Measurements from ENCODE around the gene STKLD1. TPM values are rescaled to one million over a fixed set of nuclear protein-coding genes. Genes with fewer than 3 reads are reported as not detected.

Gene STKLD1
- polyA plus RNA-seq, 2 of the 4 experiments (the other 2 are of a cell fraction), result 1.1 to 1.2 TPM

DNA sequence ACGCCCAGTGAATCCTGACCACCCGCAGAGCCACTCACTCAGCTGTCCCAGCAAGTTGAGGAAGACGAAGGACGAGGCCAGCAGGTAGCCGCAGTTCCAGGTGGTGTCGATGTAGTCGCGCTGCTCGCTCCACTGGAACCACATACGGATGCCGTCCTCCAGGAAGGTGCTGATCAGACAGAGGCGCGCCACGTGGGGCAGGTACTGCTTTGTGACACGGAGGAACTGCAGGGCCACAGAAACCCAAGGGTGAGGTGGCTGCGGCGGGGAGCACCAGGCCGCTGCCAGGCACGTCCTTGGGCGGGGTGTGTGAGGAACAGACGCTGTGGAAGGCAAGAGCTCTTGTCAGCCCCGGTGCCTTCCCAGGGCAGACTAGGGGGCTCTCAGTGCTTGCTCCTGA lies 8.9 kb upstream of the STKLD1 start:
- no peak for TF ChIP-seq HMGXB4 (CRISPR knock-in tag; IDR thresholded peaks at IDR 0.05; ENCODE audit: borderline replicate concordance)
- TF ChIP-seq, protein P1, sequence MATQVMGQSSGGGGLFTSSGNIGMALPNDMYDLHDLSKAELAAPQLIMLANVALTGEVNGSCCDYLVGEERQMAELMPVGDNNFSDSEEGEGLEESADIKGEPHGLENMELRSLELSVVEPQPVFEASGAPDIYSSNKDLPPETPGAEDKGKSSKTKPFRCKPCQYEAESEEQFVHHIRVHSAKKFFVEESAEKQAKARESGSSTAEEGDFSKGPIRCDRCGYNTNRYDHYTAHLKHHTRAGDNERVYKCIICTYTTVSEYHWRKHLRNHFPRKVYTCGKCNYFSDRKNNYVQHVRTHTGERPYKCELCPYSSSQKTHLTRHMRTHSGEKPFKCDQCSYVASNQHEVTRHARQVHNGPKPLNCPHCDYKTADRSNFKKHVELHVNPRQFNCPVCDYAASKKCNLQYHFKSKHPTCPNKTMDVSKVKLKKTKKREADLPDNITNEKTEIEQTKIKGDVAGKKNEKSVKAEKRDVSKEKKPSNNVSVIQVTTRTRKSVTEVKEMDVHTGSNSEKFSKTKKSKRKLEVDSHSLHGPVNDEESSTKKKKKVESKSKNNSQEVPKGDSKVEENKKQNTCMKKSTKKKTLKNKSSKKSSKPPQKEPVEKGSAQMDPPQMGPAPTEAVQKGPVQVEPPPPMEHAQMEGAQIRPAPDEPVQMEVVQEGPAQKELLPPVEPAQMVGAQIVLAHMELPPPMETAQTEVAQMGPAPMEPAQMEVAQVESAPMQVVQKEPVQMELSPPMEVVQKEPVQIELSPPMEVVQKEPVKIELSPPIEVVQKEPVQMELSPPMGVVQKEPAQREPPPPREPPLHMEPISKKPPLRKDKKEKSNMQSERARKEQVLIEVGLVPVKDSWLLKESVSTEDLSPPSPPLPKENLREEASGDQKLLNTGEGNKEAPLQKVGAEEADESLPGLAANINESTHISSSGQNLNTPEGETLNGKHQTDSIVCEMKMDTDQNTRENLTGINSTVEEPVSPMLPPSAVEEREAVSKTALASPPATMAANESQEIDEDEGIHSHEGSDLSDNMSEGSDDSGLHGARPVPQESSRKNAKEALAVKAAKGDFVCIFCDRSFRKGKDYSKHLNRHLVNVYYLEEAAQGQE (IDR thresholded peaks at IDR 0.05), result no peak
- no peak for TF ChIP-seq RFX5 (IDR thresholded peaks at IDR 0.05)
- TF ChIP-seq ZNF302 (CRISPR knock-in tag; IDR thresholded peaks at IDR 0.05), result no peak
- TF ChIP-seq ZC3H11A (IDR thresholded peaks at IDR 0.05), result no peak
- no peak for TF ChIP-seq HEYL (CRISPR knock-in tag; IDR thresholded peaks at IDR 0.05)
- no peak for TF ChIP-seq JUNB (IDR thresholded peaks at IDR 0.05)
- TF ChIP-seq HES2 (IDR thresholded peaks at IDR 0.05), result no peak
- TF ChIP-seq, protein P2, sequence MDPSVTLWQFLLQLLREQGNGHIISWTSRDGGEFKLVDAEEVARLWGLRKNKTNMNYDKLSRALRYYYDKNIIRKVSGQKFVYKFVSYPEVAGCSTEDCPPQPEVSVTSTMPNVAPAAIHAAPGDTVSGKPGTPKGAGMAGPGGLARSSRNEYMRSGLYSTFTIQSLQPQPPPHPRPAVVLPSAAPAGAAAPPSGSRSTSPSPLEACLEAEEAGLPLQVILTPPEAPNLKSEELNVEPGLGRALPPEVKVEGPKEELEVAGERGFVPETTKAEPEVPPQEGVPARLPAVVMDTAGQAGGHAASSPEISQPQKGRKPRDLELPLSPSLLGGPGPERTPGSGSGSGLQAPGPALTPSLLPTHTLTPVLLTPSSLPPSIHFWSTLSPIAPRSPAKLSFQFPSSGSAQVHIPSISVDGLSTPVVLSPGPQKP (IDR thresholded peaks at IDR 0.05; ENCODE audit: low read depth, low read length), result no peak
- no peak for TF ChIP-seq EHMT2 (IDR thresholded peaks at IDR 0.05; ENCODE audit: low read depth)
- no peak for TF ChIP-seq MYC (IDR thresholded peaks at IDR 0.05; ENCODE audit: borderline replicate concordance, low read length)
- TF ChIP-seq E2F6 (IDR thresholded peaks at IDR 0.05; ENCODE audit: borderline replicate concordance, low read depth), result no peak
- TF ChIP-seq HDAC2 (IDR thresholded peaks at IDR 0.05), result no peak
- TF ChIP-seq ZFP36 (IDR thresholded peaks at IDR 0.05; ENCODE audit: borderline replicate concordance, partially characterized antibody), result no peak
- TF ChIP-seq RARB (CRISPR knock-in tag; IDR thresholded peaks at IDR 0.05), result no peak
- TF ChIP-seq MAZ (IDR thresholded peaks at IDR 0.05; ENCODE audit: borderline replicate concordance, low read depth, low read length), result no peak
- TF ChIP-seq EHF (CRISPR knock-in tag; IDR thresholded peaks at IDR 0.05), result no peak
- POLR2A ChIA-PET, result no interaction called here
- 98% methylated on average over 19 of the region's 22 CpGs for WGBS (ENCODE audit: missing lambda C conversion rate)

DNA sequence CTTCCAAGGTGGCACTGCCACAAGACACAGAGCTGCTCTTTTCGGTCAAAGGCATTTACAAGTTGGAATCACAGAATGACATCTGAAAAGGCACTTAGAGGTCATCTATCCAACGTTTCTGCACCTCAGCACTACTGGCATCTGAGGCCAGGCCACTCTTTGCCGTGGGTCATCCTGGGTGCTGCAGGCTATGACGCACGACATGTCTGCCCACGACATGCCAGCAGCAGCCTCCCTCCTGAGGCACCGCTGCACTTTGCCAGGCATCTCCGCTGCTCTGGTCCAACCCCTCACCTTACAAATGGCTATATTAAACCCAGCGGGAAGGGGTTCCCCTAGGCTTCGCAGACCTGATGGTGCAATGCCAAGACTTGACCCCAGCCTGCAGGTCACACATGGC lies 8.4 kb upstream of the STKLD1 start:
- ATAC-seq (no peak), DNase-seq (ENCODE audit: low read depth in 1 of 2, low spot score in 1 of 2) (no peak), FAIRE-seq (no peak)
- Histone ChIP-seq H3K27ac (no peak overlapping the region), H3K4me3 (no peak overlapping the region), H3K4me2 (no peak overlapping the region), H3K4me1 (peaks cover 10% of the 10 kb centered on the region; the same call in 1 of the 3 replicates), H3K9me3 (no peaks in the 10 kb centered on the region)
- WGBS (ENCODE audit: missing lambda C conversion rate), result 87% methylated on average over 10 of the region's 10 CpGs
- CTCF ChIA-PET, result interaction anchor here (1.0 to 3.2 kb wide), 2 partner anchors 9 to 26 kb away, joined by 3 to 16 read pairs; no protein-coding TSS in a partner anchor
- POLR2A ChIA-PET, result no interaction called here
- TF ChIP-seq CHD4 (IDR thresholded peaks at IDR 0.05; ENCODE audit: borderline replicate concordance) (no peak), HEYL (CRISPR knock-in tag; IDR thresholded peaks at IDR 0.05) (no peak)
- TF ChIP-seq, protein P3, sequence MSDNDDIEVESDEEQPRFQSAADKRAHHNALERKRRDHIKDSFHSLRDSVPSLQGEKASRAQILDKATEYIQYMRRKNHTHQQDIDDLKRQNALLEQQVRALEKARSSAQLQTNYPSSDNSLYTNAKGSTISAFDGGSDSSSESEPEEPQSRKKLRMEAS (IDR thresholded peaks at IDR 0.05), result no peak

More for the DNA sequence above, 8.9 kb upstream of the STKLD1 start:
- Histone ChIP-seq H3K4me3 (no peak overlapping the region), H3K27ac (no peak overlapping the region), H3K4me2 (no peak overlapping the region), H3K9me3 (no peaks in the 10 kb centered on the region), H3K4me1 (peaks cover 10% of the 10 kb centered on the region; the same call in 1 of the 3 replicates)
- no peak for DNase-seq (ENCODE audit: low read depth in 1 of 2, low spot score in 1 of 2)
- CTCF ChIA-PET, result interaction anchor here (1.0 to 3.2 kb wide), 4 partner anchors 9 to 26 kb away, joined by 3 to 16 read pairs (median 4); no protein-coding TSS in a partner anchor
- no peak for ATAC-seq
- FAIRE-seq, result no peak

All from A549 (cell line).